SU-DHL-6 (cell line): Measurements from ENCODE around the gene NNMT.

ENCODE experiments used
- H2AFZ ChIP-seq: fragments of 200-600 bp; sonication (generic); 2 replicates; pipeline ENCODE4 v1.6.1; 2014; ENCODE audit warnings: low read depth, mild to moderate bottlenecking, moderate library complexity, mixed read lengths, antibody characterized with exemption, low read length; ENCODE audit not compliant: severe bottlenecking
- H3F3A ChIP-seq: fragments of 200-600 bp; shearing (Covaris generic); 2 replicates; pipeline ENCODE4 v1.6.0; 2016; ENCODE audit warnings: antibody characterized with exemption, mild to moderate bottlenecking; ENCODE audit not compliant: insufficient read depth
- H3K27ac ChIP-seq: fragments of 200-600 bp; sonication (generic); 2 replicates; pipeline ENCODE4 v1.5.1; 2016; ENCODE audit warnings: low read depth, mild to moderate bottlenecking, low read length, moderate library complexity, mixed read lengths
- H3K27me3 ChIP-seq: fragments of 200-600 bp; sonication (generic), shearing (Covaris generic); 2 replicates; pipeline ENCODE4 v1.6.0; 2014; ENCODE audit warnings: mild to moderate bottlenecking, low read length
- H3K36me3 ChIP-seq: fragments of 200-600 bp; sonication (generic); 2 replicates; pipeline ENCODE4 v1.6.1; 2014; ENCODE audit warnings: mild to moderate bottlenecking, low read length, mixed read lengths
- H3K4me2 ChIP-seq: fragments of 300-600, 200-600 bp; shearing (Covaris generic), sonication (generic); 2 replicates; pipeline ENCODE4 v1.6.0; 2014; ENCODE audit warnings: low read length, low read depth, mild to moderate bottlenecking; ENCODE audit not compliant: poor library complexity, severe bottlenecking
- H3K4me3 ChIP-seq: fragments of 200-600 bp; sonication (generic); 2 replicates; pipeline ENCODE4 v1.5.1; 2014; ENCODE audit warnings: antibody characterized with exemption, low read length, mild to moderate bottlenecking, mixed read lengths; ENCODE audit not compliant: insufficient read depth, poor library complexity, severe bottlenecking
- H3K79me2 ChIP-seq: fragments of 200-600 bp; sonication (generic); 2 replicates; pipeline ENCODE4 v1.6.1; 2014; ENCODE audit warnings: mild to moderate bottlenecking, low read length, moderate library complexity; ENCODE audit not compliant: insufficient read depth
- H3K9ac ChIP-seq: fragments of 200-600 bp; sonication (generic); 2 replicates; pipeline ENCODE4 v1.7.0; 2014; ENCODE audit warnings: mild to moderate bottlenecking, low read length
- H3K9me2 ChIP-seq: fragments of 200-600 bp; sonication (generic); replicated peaks from 2 replicates; pipeline ENCODE4 v1.6.1; 2014; ENCODE audit warnings: low read length; ENCODE audit not compliant: insufficient read depth
- H3K9me3 ChIP-seq: fragments of 200-600 bp; sonication (generic); 2 replicates; pipeline ENCODE4 v1.6.1; 2014; ENCODE audit warnings: low read length, mixed read lengths; ENCODE audit not compliant: insufficient read depth
- H4K20me1 ChIP-seq: fragments of 200-600 bp; sonication (generic); 2 replicates; pipeline ENCODE4 v1.6.1; 2014; ENCODE audit warnings: low read depth, mild to moderate bottlenecking, antibody characterized with exemption, low read length, moderate library complexity, mixed read lengths
- CTCF ChIP-seq: fragments of 200-600 bp; sonication (generic); IDR thresholded peaks from one replicate; pipeline ENCODE4 v1.5.1; 2017; ENCODE audit warnings: antibody characterized with exemption, mild to moderate bottlenecking, low read length, moderate library complexity; ENCODE audit not compliant: insufficient read depth, poor library complexity, severe bottlenecking
- EZH2phosphoT487 ChIP-seq: fragments of 200-600 bp; sonication (generic), shearing (Covaris generic); conservative IDR thresholded peaks from 2 replicates; pipeline ENCODE4 v1.6.1; 2018; ENCODE audit warnings: mild to moderate bottlenecking, antibody characterized with exemption, low read length, moderate library complexity, mixed read lengths

Gene NNMT

GRCh38 chr11:114315749-114316368 lies 19.7 kb downstream of the NNMT start:
- H3K4me2 ChIP-seq: no peak overlapping the region
- H3F3A ChIP-seq: no peaks in the 10 kb centered on the region

GRCh38 chr11:114316980-114317786 lies 21.0 kb downstream of the NNMT start:
- TF ChIP-seq EZH2phosphoT487 (no peak), CTCF (no peak)
- Histone ChIP-seq H3K36me3 (no peaks in the 10 kb centered on the region), H3K9me2 (no peaks in the 10 kb centered on the region), H3K9ac (no peak overlapping the region), H2AFZ (no peak overlapping the region), H3K9me3 (no peaks in the 10 kb centered on the region), H3K4me2 (no peak overlapping the region), H3K79me2 (no peaks in the 10 kb centered on the region), H3K27ac (no peak overlapping the region), H3F3A (no peaks in the 10 kb centered on the region), H3K4me3 (no peak overlapping the region), H3K27me3 (no peaks in the 10 kb centered on the region), H4K20me1 (no peaks in the 10 kb centered on the region)

More at GRCh38 chr11:114315749-114316368, 19.7 kb downstream of the NNMT start:
- Histone ChIP-seq H3K9me3 (no peaks in the 10 kb centered on the region), H4K20me1 (no peaks in the 10 kb centered on the region), H3K4me3 (no peak overlapping the region), H3K9me2 (no peaks in the 10 kb centered on the region), H2AFZ (no peak overlapping the region), H3K9ac (no peak overlapping the region), H3K79me2 (no peaks in the 10 kb centered on the region), H3K27me3 (no peaks in the 10 kb centered on the region), H3K27ac (no peak overlapping the region), H3K36me3 (no peaks in the 10 kb centered on the region)
- TF ChIP-seq CTCF (no peak), EZH2phosphoT487 (no peak)

GRCh38 chr11:114317787-114318137 lies 21.6 kb downstream of the NNMT start:
- Histone ChIP-seq H3K27me3 (no peaks in the 10 kb centered on the region), H3K36me3 (no peaks in the 10 kb centered on the region), H3K9me3 (no peaks in the 10 kb centered on the region), H2AFZ (no peak overlapping the region), H3F3A (no peaks in the 10 kb centered on the region), H3K79me2 (no peaks in the 10 kb centered on the region), H3K9me2 (no peaks in the 10 kb centered on the region), H3K9ac (no peak overlapping the region), H3K4me2 (no peak overlapping the region), H3K27ac (no peak overlapping the region), H4K20me1 (no peaks in the 10 kb centered on the region), H3K4me3 (no peak overlapping the region)
- no peak for TF ChIP-seq EZH2phosphoT487
- no peak for TF ChIP-seq CTCF
